Stimulated activated CD8-positive, alpha-beta memory T cell treated with anti-CD3 and anti-CD28 coated beads, Interleukin-4, amount 100 ng/mL, for 1 hour (primary cell): Measurements from ENCODE around the gene CIAO3.
A peak's percentile ranks its signal among the peaks of the same experiment; 100 is the strongest.

ENCODE experiments used
- DNase-seq, 2 donors: peaks; one replicate each; pipeline ENCODE4 v3.0.0-alpha.2; 2020; ENCODE audit warnings: low read depth in 2 of 2, low spot score in 1 of 2

The CIAO3 gene

DNA sequence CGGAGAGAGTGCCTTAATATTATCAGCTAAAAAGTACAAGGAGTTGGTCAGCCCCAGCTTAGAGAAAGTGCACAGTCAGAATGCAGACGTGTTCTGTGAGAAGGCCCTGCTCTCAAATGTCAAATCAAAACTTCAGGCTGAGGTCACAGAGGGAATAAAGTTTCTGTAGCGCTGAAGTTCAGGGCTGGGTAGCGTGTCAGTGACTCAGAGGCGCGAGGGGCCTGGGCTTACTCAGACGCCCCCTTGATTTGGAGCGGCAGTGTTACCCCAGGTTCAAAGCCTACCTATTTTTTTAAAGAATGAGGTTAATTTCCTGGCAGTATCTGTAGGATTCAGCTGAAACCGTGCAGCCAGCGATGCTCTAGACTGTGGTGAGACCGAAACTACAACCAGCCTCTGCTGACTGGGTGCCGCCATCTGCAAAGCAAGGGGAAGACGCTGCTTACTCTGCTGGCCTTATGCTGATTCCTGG lies 4.8 kb downstream of the CIAO3 start:
- no peak for DNase-seq

DNA sequence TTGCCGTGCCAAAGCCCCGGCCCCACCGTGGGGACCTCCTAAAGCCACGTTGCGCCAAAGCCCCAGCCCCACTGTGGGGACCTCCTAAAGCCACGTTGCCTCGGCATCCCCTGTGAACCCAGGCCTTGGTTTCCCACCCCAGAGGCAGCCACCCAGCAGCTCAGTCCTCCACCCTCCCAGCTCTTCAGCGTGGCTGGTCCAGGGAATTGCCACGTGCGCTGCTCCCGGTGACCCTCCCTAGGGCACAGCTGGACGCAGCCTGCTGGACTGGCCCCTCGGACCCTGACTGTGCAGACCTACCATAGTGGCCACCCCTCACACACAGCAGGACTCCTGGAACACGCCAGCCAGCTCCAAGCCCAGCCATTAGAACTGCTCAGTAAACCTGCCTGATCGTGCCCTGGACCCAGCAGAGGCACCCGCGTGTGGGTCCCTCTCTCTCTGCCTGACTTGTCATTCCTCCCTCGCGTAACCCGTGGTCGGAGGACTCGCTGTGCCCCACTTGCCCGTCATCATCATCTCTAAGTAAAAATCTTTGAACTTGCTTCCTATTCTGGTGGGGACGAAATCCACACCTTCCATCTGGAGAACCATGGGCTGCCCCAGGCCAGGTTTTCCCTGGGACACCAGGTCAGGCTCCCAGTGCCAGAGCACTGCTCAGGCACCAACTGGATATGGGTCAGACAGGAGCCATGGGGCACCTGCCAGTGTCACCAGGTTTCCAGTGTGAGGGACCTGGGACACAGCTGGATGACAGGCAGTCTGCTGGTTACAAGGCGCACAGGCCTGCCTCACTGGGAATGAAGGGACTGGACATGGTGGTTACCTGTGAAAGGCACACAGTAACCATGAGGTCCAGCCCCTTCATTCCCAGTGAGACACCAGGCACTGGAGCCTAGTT lies 5.6 kb downstream of the CIAO3 start:
- no peak for DNase-seq

DNA sequence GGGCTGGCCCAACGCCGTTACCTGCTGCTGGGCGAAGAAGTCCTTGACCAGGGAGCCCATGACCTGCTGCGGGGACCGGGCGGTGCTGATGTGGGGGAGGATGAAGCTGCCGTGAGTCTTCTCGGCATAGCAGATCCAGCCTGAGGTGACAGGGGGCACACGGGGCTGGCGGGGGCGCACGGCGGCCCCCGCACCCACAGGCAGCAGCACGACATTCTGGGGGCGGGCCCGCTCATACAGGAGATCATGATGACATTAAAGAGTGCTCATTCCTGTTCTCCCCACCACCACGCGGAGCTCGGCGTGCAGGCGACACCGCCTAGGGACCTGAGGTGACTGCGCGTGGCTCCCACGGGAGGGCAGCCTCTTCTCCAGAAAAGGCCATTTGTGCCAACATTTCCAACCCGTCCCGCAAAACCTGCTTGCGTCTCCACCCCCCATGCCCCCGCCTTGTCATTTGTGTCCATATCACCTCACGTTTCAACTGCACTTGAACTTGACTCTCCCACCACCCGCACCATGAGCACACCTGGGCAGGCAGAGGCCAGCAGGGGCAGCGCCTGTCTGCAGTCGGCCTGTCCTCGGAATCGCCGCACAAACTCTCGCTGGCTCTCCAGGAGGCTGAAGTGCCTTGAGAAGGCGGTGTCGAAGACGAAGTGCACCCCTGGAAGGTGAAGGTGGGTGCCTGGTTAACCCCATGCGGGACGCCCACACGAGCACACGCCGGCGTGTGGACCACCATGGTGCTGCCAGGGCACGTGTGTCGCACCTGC lies 6.4 kb downstream of the CIAO3 start:
- DNase-seq: no peak

DNA sequence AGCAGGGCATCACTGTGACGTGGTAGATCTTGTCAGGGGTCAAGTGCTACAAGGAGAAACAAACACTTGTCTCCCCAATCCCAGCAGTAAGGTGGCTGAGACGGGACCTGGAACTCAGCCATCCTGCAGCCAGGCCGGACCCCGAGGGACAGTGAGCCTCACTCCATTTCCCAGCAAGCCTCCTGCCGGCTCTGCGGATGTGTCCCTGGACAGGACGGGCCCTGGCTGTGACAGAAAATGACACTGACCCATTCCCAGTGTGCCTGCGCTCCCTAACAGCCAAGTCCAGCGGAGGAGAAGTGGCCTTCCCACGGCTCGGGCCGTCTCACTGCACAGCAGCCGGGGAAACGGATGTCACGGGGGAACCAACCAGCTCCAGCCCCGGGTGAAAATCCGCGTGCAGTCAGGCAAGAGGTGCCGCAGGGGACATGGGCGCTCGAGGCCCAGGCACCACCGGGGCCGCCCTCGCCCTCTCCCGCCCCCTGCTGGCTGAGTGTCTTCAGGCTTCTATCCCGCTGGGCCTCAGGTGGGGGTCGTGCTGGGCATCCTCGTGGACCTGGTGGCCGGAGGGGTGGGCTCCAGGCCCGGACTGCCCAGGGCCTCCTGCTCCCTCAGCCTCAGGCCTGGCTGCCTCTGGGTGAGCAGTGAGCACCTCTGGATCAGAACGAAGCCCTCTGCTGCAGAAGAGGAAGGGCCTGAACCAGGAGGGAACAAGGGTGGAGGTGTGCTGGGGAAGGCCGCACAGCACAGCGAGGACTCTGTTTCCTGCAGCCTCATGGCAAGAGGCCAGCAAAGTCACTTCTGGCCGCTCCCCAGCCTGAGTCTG lies 7.2 kb downstream of the CIAO3 start:
- DNase-seq: no peak

DNA sequence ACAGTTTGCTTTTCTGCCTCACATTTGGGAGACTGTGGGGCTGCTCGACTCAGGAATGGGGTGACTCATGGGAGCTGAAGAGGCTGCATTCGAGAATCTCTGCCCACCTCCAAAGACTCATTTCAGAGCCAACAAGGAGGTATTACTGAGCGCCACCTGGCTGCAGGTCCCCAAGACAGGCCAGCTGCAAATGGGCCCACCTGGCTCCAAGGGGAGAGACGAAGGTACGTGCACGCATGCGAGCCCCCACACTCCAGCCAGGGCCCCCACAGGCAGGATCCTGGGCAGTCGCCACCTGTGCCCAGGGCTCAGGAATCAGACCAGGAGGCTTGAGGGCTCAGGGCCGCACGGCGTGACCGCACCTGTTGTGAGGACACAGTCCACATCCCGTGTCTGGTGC lies 7.9 kb downstream of the CIAO3 start:
- DNase-seq: no peak

DNA sequence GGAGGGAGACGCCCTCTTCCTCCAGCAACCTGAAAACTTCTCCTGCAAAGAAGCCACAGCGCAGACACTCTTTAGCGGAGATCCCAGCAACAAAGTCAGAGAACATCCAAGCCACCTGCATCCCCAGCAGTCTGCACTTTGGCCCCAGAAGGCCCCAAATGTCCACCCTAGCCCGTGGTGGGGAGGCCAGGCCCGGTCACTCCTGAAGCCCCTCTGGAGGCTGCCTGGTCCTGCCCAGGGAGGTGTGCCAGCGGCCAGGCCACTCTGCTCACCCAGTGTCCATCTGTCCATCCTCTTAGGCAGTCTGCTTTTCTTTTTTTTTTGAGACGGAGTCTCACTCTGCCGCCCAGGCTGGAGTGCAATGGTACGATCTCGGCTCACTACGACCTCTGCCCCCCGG lies 8.5 kb downstream of the CIAO3 start:
- no peak for DNase-seq

DNA sequence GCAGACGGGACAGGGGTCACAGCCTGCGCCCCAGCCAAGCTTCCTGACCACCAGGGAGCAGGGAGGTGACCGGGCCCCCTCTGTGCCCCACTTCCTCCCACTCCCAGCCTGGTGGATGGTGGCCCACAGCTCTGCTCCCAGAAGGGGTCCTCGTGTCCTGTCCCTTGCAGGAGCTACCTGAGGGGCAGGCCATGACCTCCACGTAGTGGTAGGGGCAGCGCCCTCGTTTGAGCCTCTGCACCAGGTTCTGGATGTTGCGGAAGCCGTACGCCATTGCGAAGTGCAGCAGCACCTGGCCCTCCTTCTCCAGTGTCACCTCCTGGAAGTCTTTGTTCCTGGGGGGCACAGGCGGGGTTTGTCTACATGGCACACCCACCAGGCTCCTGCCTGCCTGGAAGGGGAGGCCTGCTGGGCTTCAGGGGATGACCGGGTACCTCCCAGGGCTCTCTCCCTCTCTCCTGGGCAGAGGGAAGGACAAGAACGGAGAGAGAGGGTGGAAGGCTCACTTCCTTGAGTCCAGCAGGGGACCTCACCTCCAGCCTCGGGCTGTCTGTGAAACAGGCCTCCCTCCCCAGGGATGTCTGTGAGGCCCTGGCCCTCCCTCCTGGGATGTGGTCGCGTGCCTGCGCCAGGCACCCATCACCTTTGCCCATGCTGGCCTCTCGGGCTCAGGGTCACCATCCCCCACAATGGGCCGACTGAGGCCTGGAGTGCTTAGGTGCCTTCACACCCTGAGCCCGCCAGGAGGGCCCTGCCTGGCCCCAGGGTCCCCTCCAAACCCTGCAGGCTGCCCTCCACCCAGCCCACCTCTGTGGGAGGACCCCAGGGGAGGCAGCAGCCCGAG lies 9.9 kb downstream of the CIAO3 start:
- no peak for DNase-seq

DNA sequence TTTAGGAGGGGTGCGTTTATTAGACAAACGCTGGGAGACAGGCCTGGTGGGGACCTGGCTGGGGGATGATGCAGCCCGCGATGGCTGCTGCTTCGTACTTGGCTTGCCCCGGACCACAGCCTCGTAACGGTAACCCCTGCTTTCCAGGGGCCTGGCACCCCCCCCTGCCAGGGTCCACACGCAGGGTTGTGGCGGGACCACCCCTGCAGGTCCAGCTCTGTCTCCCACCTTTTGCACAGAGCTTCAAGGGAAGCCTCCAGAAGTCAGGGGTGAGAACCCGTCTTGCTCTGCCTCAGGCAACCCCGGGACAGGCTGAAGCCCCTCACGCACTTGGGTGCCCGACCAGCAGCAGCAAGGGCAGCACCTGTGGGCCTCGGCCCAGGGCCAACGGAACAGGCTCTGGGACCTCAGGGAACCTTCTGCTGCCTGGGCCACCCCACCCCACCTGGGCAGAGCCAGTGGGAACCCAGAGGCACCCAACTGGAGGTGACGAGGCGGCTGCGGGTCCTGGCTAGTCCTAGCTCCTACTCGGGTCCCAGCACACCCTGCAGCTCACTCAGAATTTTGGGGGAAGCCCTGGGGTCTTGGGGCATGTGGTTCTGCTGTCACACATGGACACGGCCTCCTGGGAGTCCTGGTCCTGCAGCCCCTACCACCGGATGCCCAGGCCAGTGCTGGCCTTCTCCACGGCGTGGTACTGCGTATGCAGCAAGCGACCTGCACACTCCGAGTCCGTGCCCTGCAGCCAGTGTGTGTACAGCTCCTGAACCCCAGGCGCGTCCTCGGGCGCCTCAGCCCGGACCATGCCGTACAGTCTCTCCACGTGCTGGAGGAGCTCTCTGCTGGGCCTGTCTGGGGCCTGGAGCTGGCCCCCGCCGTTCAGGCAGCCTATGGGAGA lies 10.8 kb downstream of the CIAO3 start:
- DNase-seq: no peak

DNA sequence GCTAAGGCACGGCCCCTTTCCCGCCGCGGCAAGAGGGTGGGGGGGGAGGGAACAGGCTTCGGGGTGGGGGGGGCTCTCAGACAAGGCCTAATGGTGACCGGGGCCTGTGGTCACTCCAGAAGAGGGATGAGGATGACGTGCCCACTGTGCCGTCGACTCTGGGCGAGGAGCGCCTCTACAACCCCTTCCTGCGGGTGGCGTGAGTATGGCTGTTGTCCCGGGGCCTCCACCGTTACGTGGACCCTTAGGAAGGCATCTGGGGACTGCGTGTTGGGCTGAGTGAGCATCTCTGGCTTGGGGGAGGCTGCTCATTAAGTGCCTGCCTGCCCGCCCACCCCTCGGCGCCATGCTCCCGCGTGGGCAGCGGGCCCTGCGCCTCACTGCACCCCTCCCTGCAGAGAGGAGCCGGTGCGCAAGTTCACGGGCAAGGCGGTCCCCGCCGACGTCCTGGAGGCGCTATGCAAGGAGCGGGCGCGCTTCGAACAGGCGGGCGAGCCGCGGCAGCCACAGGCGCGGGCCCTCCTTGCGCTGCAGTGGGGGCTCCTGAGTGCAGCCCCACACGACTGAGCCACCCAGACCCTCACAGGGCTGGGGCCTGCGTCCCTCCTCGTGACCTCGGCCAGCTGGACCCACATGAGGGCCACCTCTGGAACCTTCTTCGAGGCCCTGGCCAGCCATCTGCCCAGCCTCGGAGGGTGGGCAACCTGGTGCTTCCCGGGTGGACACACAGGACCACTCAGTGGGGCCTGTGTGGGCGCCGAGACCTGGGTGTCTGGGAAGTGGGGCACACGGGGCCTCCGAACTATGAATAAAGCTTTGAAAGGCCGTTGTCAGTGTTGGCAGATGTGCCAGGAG lies 11.7 kb downstream of the CIAO3 start:
- DNase-seq: no peak

DNA sequence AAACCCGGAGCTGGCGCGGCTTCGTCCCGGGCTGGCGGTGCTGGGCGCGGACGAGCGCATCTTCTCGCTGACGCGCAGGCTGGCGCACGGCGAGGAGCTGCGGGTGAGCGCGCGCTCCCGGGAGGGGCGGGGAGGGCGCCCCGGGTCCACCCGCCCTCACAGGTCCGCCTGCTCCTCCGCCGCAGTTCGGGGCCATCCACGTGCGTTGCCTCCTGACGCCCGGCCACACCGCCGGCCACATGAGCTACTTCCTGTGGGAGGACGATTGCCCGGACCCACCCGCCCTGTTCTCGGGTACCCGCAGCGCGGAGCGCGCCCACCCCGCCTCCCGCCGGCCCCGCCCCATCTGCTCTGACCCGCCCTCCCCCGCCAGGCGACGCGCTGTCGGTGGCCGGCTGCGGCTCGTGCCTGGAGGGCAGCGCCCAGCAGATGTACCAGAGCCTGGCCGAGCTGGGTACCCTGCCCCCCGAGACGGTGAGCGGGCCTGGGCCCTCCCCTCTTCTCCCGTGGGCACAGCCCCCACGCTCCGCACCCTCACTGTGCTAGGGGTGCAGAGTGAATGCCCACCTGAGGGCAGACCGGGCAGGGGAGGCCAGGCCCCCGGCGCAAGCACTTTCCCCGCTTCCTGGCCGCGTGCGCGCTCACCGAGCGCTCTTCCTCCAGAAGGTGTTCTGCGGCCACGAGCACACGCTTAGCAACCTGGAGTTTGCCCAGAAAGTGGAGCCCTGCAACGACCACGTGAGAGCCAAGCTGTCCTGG lies 12.5 kb downstream of the CIAO3 start:
- DNase-seq: peak; percentile 29 to 33

DNA sequence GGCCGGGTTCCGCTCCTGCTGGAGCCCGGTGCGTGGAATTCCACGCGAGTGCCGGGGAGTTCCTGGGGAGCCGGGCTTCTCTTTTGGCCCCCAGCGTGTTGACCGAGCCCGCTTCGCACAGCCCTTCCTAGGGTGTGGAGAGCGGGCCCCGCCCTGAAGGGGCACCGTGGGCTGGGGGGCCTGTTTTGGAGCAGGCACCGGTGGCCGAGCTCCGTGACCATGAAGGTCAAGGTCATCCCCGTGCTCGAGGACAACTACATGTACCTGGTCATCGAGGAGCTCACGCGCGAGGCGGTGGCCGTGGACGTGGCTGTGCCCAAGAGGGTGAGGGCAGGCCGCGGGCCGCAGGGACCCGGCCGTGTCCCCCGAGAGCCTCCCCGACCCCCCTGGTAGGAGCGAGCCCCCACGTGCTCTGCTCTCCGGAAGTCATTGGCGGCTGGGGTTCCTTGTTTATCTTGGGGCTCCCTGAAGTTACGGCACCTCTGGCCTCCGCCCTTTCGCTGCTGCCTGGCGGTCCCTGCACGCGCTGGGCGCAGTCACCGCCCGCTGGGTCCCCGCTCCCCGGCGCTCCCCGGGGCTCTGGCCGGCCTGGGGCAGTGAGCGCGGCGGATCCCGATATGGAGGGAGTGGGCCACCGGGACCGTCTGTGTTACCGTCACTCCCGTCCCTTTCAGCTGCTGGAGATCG lies 13.4 kb downstream of the CIAO3 start:
- no peak for DNase-seq

DNA sequence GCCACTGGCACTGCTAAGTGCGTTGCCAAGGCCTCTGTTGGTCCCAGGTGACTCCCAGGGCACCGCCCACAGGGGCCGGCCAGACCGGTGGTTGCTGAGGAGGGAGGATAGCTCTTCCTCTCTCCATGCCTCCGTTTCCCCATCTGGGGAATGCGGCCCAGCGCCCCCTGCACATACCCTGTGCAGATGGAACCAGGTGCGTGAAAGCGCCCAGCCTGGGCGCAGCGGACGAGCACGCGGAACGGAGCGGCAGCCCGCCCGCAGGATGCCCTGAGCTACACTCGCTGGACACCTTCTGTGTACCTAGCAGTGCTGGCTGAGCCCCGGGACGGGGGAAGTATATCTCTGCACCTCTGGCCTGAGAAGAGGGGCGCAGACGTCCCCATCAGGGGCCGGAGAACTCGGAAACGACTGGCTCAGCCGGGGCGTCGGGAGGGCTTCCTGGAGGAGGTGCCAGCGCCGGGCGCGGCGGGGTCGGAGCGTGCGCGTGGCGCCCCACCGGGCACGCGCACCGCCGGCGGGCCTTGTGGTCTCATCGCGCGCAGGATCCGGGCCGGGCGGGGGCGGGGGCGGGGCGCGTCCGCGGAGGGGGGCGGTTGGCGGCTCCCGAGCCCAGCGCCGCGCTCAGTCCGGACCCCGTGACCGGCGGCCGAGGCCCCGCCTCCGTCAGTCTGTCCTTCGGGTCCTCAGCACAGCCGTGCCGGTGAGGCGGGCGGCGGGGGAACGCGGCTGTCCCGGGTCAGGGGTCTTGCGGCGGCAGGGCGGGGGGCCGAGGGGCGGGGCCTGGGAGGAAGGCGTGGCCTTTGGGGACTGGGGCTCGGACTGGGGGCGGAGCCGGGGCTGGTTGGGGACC lies 14.1 kb downstream of the CIAO3 start, which contains the start of the genes CCDC78 and HAGHL:
Gene CCDC78 (minus strand): TSS at position 6 of the 853 bp plus-strand sequence. CDS start 76 bp downstream, outside the sequence.
Gene HAGHL (plus strand): TSS at position 669 of the 853 bp plus-strand sequence. CDS start 404 bp downstream, outside the sequence.
- peak; percentile 28 to 38 for DNase-seq

DNA sequence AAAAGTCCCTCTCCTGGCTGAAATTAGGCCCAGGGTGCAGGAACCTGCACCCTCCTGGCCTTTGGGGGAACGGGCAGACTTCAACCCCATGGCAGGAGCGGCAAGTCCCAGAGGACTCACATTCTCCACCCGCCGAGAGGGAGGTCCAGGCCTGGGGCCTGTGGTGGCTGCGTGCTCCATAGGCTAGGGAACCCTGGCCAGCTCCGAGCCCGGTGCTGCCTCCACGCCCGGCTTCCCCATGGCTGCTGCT lies 14.7 kb downstream of the CIAO3 start:
- DNase-seq: no peak

DNA sequence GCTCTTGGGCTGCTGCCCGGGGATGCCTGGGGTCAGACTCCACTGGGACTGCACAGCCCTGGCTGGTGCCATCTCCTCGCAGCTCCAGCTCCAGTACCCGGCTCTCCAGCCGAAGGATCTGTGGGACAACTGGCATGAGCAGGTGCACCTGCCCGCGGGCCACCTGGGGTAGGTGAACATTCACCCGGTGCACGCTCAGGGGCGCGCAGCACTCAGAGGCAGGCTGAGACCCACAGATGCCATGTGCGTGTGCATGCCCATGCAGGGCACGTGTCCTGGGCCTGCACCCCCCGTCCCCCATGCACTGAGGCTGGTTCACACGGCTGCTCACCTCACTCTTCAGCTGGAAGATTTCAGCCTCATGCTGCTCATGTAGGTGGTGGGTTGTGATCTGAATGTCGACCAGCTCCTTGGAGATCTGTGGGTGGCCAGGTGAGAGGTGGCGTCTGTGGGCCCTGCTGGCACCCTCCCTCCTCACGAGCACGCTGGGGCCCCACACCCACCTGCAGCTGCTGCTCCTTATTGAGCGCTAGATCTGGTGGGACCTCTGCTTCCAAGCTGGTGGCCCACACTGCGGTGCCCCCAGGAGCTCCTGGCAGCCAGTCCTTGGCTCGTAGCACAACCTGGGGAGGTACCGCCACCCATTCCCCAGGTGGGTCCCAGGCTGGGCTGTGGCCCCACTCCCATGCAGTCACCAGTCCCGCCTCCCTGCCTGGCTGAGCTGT lies 15.2 kb downstream of the CIAO3 start:
- DNase-seq: no peak

DNA sequence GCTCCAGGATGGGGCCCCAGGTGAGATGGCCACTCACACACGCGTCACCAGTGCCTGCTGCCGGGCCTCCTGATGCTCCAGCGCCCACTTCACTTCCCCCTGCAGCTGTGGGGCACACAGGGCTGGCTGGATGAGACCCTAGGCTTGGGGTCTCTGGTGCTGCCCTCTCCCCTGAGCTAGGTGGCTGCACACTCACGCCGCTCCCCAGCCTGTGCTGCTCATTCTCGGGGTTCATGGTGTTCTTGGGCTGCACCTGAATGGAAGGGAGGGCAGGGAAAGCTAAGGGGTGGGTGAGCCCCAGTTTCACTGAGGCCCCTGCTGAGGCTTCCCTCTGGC lies 15.8 kb downstream of the CIAO3 start:
- no peak for DNase-seq
